OCI-LY7 (cell line): ENCODE data around the gene NLRX1. TPM values are rescaled to one million over a fixed set of nuclear protein-coding genes. Genes with fewer than 3 reads are reported as not detected.

Experiments
- BruUV-seq: library from RNA; stranded (reverse); fragments of 400-500 nt; replicated peaks from 2 replicates; lab custom pipeline; 2021; lab: Mats Ljungman, UMichigan
- CTCF ChIA-PET: fragments of 300-600 bp; sonication (Branson Sonifier 250); formaldehyde crosslinking; loops from one replicate; lab custom pipeline; 2022; ENCODE audit warnings: antibody characterized with exemption; ENCODE audit not compliant: unreplicated experiment; lab: Charles Lee
- POLR2A ChIA-PET: fragments of 300-600 bp; sonication (Branson Sonifier 250); formaldehyde crosslinking; loops from one replicate; lab custom pipeline; 2022; ENCODE audit warnings: antibody characterized with exemption; lab: Charles Lee
- DNase-seq: peaks from one replicate; pipeline ENCODE4 v3.0.0-alpha.2; 2015; ENCODE audit warnings: low spot score
- H2AFZ ChIP-seq: fragments of 200-600 bp; sonication (generic), shearing (Covaris generic); 2 replicates; pipeline ENCODE4 v1.6.1; 2014; ENCODE audit warnings: mild to moderate bottlenecking, antibody characterized with exemption, low read length, moderate library complexity
- H3K27ac ChIP-seq: fragments of 200-600 bp; sonication (generic); 2 replicates; pipeline ENCODE4 v1.5.1; 2014; ENCODE audit warnings: mixed run types, low read depth, mild to moderate bottlenecking, moderate library complexity, low read length, inconsistent platforms; ENCODE audit not compliant: poor library complexity, severe bottlenecking
- H3K36me3 ChIP-seq: fragments of 200-600 bp; sonication (generic); 2 replicates; pipeline ENCODE4 v1.6.1; 2014; ENCODE audit warnings: mild to moderate bottlenecking, antibody characterized with exemption, low read length, moderate library complexity, mixed read lengths; ENCODE audit not compliant: insufficient read depth
- H3K4me1 ChIP-seq: fragments of 200-600 bp; sonication (generic); 2 replicates; pipeline ENCODE4 v1.5.1; 2014; ENCODE audit warnings: mild to moderate bottlenecking, low read length; ENCODE audit not compliant: insufficient read depth, poor library complexity, severe bottlenecking
- H3K4me2 ChIP-seq: fragments of 200-600 bp; sonication (generic); 2 replicates; pipeline ENCODE4 v1.6.1; 2014; ENCODE audit warnings: mild to moderate bottlenecking, low read length
- H3K4me3 ChIP-seq: fragments of 200-600 bp; sonication (generic); 2 replicates; pipeline ENCODE4 v1.5.1; 2014; ENCODE audit warnings: mild to moderate bottlenecking, low read depth, low read length; ENCODE audit not compliant: poor library complexity, severe bottlenecking
- H3K79me2 ChIP-seq: fragments of 200-600 bp; sonication (generic); 2 replicates; pipeline ENCODE4 v1.6.1; 2016; ENCODE audit warnings: low read depth, mild to moderate bottlenecking, low read length, moderate library complexity, mixed read lengths; ENCODE audit not compliant: insufficient read depth
- H3K9me2 ChIP-seq: fragments of 200-600 bp; sonication (generic); 2 replicates; pipeline ENCODE4 v1.6.1; 2016; ENCODE audit warnings: mild to moderate bottlenecking, low read length, mixed read lengths; ENCODE audit not compliant: insufficient read depth
- H3K9me3 ChIP-seq: fragments of 200-600 bp; sonication (generic); 2 replicates; pipeline ENCODE4 v1.6.1; 2014; ENCODE audit warnings: mild to moderate bottlenecking, mixed run types, low read length, mixed read lengths
- H4K20me1 ChIP-seq: fragments of 200-600 bp; sonication (generic); 2 replicates; pipeline ENCODE4 v1.6.1; 2014; ENCODE audit warnings: mild to moderate bottlenecking, antibody characterized with exemption, low read length, moderate library complexity, mixed read lengths; ENCODE audit not compliant: insufficient read depth
- EZH2phosphoT487 ChIP-seq: fragments of 200-600 bp; sonication (generic); IDR thresholded peaks from 2 replicates; pipeline ENCODE4 v1.6.1; 2018; ENCODE audit warnings: low read depth, borderline replicate concordance, mild to moderate bottlenecking, mixed run types, antibody characterized with exemption, low read length, moderate library complexity, mixed read lengths
- intact Hi-C: fragments of 100-400 bp; cut with micrococcal nuclease; formaldehyde crosslinking; loops from one replicate; pipeline ENCODE4 v1.10.0; 2022; ENCODE audit not compliant: unreplicated experiment
- total RNA-seq, 2 experiments: library from RNA; depleted of rRNA in 1 of 2; stranded (reverse); fragments of >200 nt in 1 of 2; shearing (Covaris generic) in 1 of 2; gene quantifications; 2 replicates each; pipeline ENCODE4 v1.2.3, GENCODE V29; 2014 to 2022
- TF ChIP-seq, protein P1 (sequence below): fragments of 200-600 bp; sonication (generic); conservative IDR thresholded peaks from 2 replicates; pipeline ENCODE4 v1.5.1; 2014; ENCODE audit warnings: mild to moderate bottlenecking, antibody characterized with exemption, low read length, moderate library complexity, mixed read lengths

The NLRX1 gene
- total RNA-seq, 2 experiments from 2014 or later = 2.1 to 8.8 TPM

DNA sequence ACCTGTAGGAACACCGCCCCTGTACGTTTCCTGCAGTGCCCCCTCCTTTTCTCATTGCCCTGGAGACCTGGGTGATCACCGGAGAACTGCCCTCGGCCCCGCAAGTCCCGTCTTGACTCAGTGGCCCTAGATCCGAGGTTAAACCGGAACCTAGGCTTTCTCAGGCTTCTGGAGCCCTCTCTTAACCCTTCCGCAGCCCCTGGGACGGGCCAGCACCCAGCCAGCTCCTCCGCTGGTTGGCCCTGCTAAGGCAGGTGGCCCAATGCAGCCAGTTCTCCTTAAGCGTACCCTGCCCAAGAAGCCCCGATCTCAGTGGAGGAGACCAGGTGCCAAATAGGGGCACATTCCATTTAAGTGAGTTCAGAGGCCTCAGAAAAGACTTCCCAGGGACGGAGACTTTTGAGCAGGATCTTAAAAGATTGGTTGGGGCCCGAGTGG lies 776 bp downstream of the NLRX1 start:
- peak; percentile 32 for DNase-seq
- intact Hi-C loops = loop anchor here (1.0 kb wide), 1 partner anchor 28 kb away; no protein-coding TSS in a partner anchor
- no TSS peak for BruUV-seq
- H3K27ac ChIP-seq = no peak overlapping the region
- no peaks in the 10 kb centered on the region for H4K20me1 ChIP-seq
- H3K79me2 ChIP-seq = no peaks in the 10 kb centered on the region
- H3K4me3 ChIP-seq = peak overlapping the region; percentile 68
- no peaks in the 10 kb centered on the region for H3K9me3 ChIP-seq
- peak overlapping the region; percentile 88 for H2AFZ ChIP-seq
- no peak for TF ChIP-seq EZH2phosphoT487
- TF ChIP-seq, protein P1, sequence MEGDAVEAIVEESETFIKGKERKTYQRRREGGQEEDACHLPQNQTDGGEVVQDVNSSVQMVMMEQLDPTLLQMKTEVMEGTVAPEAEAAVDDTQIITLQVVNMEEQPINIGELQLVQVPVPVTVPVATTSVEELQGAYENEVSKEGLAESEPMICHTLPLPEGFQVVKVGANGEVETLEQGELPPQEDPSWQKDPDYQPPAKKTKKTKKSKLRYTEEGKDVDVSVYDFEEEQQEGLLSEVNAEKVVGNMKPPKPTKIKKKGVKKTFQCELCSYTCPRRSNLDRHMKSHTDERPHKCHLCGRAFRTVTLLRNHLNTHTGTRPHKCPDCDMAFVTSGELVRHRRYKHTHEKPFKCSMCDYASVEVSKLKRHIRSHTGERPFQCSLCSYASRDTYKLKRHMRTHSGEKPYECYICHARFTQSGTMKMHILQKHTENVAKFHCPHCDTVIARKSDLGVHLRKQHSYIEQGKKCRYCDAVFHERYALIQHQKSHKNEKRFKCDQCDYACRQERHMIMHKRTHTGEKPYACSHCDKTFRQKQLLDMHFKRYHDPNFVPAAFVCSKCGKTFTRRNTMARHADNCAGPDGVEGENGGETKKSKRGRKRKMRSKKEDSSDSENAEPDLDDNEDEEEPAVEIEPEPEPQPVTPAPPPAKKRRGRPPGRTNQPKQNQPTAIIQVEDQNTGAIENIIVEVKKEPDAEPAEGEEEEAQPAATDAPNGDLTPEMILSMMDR = no peak
- peak overlapping the region; percentile 72 for H3K4me2 ChIP-seq
- POLR2A ChIA-PET = interaction anchor here (0.6 to 1.1 kb wide), 5 partner anchors 19 to 110 kb away, joined by 3 to 6 read pairs (median 3); partner anchors contain the start of gene CBL
- no peaks in the 10 kb centered on the region for H3K9me2 ChIP-seq
- H3K36me3 ChIP-seq = no peaks in the 10 kb centered on the region
- H3K4me1 ChIP-seq = peaks cover 11% of the 10 kb centered on the region
- CTCF ChIA-PET = interaction anchor here (0.6 kb wide), 1 partner anchor 227 kb away, joined by 3 read pairs; no protein-coding TSS in a partner anchor

DNA sequence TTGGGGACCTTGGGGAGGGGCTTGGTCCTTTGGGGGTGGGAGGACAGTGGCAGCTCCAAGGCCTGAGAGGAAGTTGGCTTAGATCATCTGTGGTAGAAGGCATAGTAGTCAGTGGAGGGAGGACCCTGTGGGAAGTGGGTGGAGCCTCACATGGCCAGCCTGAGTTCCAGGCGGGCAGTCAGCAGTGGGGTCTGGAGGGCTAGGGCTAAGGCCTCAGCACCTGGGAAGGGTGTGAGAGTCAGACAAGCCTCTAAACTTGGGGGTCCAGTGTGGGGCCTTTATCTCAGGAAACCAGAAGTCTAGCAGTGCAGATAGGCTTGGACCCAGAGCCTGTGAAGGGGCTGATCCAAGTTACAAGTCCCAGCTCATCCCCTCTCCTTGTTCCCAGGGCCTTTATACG lies 4.0 kb downstream of the NLRX1 start:
- ChIA-PET POLR2A (no interaction called here), CTCF (interaction anchor here (0.5 kb wide), 1 partner anchor 191 kb away, joined by 6 read pairs; no protein-coding TSS in a partner anchor)
- Histone ChIP-seq H3K4me3 (no peak overlapping the region), H3K4me1 (peaks cover 4% of the 10 kb centered on the region), H3K79me2 (no peaks in the 10 kb centered on the region), H3K27ac (no peak overlapping the region), H4K20me1 (no peaks in the 10 kb centered on the region), H2AFZ (no peak overlapping the region), H3K4me2 (no peak overlapping the region), H3K9me3 (no peaks in the 10 kb centered on the region), H3K36me3 (no peaks in the 10 kb centered on the region), H3K9me2 (no peaks in the 10 kb centered on the region)
- no TSS peak for BruUV-seq
- DNase-seq = no peak
- intact Hi-C loops = no loop called here
- no peak for TF ChIP-seq EZH2phosphoT487
- TF ChIP-seq, protein P1 = no peak

GRCh38 chr11:119173453-119173852 lies 4.9 kb downstream of the NLRX1 start:
- no TSS peak for BruUV-seq
- no peaks in the 10 kb centered on the region for H3K9me2 ChIP-seq
- H3K4me3 ChIP-seq = no peak overlapping the region
- intact Hi-C loops = no loop called here
- TF ChIP-seq EZH2phosphoT487 = no peak
- TF ChIP-seq, protein P1 = no peak
- no peaks in the 10 kb centered on the region for H3K79me2 ChIP-seq
- no peak overlapping the region for H3K27ac ChIP-seq
- DNase-seq = no peak
- no peaks in the 10 kb centered on the region for H4K20me1 ChIP-seq
- no peaks in the 10 kb centered on the region for H3K36me3 ChIP-seq
- peaks cover 13% of the 10 kb centered on the region for H3K4me1 ChIP-seq
- POLR2A ChIA-PET = no interaction called here
- no peak overlapping the region for H3K4me2 ChIP-seq
- H3K9me3 ChIP-seq = no peaks in the 10 kb centered on the region
- H2AFZ ChIP-seq = no peak overlapping the region
- CTCF ChIA-PET = no interaction called here
